ENCODE results near the gene PTCD3. TPM values are rescaled to one million over a fixed set of nuclear protein-coding genes. Genes with fewer than 3 reads are reported as not detected.

The PTCD3 gene
- 40.6 TPM for total RNA-seq

DNA sequence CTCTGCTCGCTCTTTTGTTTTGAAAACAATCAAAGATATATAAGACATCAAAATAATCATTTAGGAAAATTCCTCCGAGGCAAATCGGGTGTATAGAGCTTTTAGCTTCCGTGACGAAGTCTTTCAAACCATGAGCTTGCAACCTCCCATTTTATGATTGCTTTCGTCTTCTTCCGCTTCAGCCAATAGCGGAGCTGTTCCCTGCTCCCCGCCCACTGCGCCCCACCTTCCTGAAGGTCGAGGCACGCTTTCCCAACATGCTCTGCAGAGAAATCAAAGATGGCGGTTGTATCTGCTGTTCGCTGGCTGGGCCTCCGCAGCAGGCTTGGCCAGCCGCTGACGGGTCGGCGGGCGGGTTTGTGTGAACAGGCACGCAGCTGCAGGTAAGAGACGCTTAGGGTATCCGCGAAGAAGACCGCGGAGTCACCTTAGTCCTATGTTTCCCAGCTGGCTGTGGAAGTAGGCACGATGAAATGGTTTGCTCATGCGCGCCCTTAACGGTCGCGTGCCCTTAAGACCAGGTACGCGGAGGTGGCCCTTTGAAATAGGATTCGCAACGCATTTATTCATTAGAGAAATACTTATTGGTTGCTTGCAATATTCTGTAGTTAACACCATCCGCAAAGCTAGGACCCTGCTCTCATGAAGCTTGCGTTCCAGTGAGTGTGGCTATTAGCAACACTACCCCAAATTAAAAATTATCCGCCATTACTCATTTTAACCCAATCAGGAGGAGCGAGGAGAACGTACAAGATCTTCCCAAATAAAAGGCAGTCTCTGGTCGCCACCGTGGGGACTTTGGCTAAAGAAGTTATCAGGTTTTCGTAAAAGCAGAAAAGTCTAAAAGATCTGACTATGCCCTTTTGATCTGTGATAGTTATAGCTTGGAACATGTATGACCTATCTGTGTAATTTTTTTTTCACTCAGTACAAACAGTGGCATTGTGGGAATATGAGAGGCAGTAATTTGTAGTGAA is at the start of gene PTCD3:
Gene PTCD3 (plus strand): TSS at position 267 of the 977 bp plus-strand sequence. CDS start 13 bp downstream, at position 280.
- ATAC-seq: peak; percentile 97

- no peak for ATAC-seq
These were observed 49.3 kb upstream of the PTCD3 start for GRCh38 chr2:86056590-86057331.

DNA sequence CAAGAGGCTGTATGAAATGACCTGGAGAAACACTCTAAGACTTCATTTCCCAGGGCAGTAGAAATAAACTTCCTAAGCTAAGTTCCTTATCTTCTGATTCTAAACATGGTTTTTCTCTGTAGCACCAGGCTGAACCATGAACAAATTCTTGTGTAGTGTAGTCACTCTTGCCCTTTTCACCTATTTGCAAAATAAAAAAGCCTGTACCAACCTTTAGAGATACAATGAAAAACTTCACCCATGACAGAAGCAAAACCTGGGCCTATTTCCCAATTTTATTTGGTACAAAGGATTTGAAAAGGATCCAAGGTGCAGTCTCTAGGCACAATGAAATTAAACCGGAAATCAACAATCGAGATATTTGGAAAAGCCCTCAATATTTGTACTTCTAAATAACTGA is 44.0 kb upstream of the PTCD3 start:
- ATAC-seq: no peak

- ATAC-seq: no peak
These were observed 42.0 kb upstream of the PTCD3 start for GRCh38 chr2:86064006-86064405.

- no peak for ATAC-seq
These were observed 40.5 kb upstream of the PTCD3 start for GRCh38 chr2:86065512-86065911.

- ATAC-seq: no peak
These were observed 39.9 kb upstream of the PTCD3 start for GRCh38 chr2:86066007-86066578.

DNA sequence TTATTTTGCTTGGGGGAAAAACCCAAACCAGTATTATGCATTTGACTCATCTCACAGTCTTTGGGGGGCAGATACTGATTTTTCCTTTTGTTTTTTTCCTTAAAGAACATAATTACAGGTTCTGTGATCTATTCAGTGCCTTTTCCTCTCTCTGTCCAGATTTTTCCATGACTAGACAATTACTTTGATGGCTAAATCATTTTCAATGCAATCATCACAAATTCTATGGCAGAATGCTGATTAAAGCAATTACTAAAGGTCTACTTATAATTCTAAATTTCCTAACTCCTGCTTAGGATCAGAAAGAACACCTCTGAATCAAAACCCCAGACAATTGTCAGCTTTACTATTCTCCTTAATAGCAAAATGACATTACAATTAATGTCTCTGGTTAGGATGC is 39.1 kb upstream of the PTCD3 start:
- ATAC-seq: no peak

DNA sequence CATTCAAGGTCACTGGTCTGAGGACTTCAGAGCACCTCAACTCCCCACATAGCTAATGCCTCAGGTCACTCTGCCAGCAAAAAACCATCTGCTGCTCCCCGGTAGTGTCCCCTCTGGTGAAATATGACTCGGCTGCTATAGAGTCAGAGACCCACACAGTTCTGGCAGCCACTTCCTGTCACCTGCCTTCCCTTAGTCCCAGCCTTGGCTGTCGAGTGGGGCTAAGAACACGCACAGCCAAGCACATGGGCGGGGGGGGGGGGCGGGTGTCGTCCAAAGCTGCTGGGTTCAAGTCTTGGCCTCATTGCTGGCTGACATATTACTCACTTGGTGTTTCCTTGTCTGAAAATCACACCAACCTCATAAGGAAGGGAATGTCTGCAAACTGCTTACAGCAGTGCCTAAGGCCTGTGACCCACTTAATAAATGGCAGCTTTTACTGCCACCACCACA is 37.9 kb upstream of the PTCD3 start:
- ATAC-seq: peak; percentile 27

DNA sequence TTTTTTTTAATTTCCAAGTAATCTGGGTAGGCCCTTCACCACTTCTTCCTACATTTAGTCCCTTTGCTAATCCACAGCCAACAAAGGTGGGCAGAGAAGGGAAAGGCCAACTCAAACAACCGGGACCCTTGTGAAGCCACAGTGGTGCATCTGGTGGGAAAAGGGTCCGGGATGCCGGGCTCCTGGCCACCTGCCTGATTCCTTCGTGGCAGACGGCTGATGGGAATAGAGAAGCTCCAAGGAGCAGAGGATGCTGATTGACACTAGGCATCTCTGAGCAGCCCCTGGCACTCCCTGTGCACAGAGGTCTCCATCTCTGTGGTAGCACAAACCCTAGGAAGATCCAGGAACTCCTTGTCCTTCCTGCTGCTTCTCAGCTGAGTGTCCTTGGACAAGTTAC is 37.4 kb upstream of the PTCD3 start:
- no peak for ATAC-seq

DNA sequence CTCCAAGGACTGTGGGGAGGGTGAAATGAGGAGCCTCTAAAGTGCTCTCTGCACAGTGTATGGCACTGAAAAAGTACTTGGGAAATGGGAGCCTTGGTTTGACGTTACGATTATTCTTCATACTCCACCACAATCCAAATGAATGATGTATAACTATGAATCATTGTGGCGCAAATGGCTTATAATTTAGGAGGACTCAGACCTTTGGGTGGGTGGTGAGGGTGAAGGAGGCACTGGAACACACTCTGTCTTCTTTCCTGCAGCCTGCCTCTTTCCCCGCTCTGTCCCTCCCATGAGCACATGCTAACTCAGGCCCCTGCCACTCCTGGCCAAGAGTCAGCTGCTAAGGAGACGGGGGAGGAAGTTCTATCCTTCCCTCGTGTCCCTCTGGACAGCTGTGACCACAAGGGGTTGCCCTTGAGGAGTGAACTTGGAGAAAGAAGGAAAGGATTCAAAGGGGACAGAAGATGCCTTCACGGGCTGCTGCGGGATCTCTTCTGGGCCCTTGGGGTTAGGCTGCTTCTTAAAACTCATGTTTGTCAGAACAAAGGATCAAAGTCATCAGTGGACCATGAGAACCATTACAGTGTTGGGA is 36.8 kb upstream of the PTCD3 start:
- ATAC-seq: no peak

GRCh38 chr2:86069783-86070339 is 36.2 kb upstream of the PTCD3 start:
- no peak for ATAC-seq

DNA sequence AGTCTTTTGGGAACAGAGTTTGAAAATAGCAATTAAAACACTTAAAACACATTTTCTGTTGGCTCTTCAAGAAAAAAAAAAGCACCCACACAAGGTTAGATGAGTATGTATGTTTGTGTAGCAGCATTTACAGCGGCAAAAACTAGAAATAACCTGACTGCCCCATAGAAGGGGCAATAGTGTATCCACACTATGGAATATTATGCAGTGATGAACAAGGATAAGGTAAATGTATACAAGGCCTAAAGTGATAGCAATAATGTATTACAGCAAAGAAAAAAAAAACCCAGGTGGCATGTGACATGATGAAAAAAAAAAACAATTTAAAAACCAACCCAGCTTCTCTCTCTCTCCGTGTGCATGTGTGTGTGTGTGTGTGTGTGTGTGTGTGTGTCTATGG is 35.2 kb upstream of the PTCD3 start:
- no peak for ATAC-seq

- peak; percentile 54 for ATAC-seq
These were observed 33.7 kb upstream of the PTCD3 start for GRCh38 chr2:86072271-86072858.

DNA sequence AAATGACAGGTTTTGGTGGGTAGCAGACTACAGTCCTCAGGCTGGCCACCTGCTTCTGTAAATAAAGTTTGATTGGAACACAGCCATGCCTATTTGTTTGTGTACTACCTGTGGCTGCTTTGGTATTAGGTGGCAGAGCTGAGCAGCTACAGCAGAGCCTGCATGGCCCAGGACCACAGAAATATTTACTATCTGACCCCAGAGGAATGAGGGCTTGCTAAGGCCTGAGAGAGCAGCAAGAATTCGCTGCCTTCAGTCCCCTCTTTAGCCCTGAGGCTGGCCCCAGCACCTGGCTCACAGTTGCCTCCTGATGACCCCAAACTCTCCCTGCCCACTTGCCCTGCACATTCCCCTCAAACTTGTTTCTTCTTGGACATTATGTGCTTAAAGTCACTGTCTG is 32.8 kb upstream of the PTCD3 start:
- no peak for ATAC-seq

DNA sequence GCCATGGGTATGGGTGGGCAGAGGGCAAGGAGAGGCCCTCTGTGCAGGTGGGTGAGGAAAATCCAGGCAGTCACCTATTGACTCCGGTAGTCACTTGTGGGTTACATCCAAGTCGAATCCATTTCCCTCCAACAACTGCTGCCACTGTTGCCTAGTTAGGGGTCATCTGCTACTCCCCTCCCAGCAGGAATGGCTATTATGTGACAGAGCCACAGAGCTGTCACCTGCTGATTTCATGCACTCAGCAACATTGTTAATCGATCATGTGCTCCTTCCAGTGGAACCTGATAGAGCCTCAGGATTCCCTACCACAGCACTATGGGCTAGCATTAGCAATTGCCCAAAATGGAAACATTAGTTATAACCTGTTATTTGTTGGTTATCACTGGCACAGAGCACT is 31.8 kb upstream of the PTCD3 start:
- no peak for ATAC-seq

DNA sequence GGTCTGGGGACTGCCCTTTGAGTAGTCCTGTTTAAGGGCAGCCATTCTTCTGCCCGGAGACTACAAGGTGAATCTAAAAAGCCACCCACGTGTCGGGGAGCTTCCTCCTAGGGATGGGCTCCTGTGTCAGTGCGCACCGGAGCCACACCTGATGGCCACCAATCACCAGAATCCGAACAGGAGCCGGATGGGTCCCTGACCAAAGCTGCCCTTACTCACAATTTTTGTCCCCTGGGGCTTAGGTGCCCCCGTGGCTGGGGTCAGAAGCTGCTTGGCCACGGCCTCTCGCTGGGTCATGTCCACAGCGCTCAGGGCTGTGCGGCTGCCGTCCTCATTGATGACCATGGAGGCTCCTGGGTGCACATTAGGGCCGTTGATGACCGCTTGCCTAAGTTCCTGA is 31.2 kb upstream of the PTCD3 start:
- no peak for ATAC-seq

DNA sequence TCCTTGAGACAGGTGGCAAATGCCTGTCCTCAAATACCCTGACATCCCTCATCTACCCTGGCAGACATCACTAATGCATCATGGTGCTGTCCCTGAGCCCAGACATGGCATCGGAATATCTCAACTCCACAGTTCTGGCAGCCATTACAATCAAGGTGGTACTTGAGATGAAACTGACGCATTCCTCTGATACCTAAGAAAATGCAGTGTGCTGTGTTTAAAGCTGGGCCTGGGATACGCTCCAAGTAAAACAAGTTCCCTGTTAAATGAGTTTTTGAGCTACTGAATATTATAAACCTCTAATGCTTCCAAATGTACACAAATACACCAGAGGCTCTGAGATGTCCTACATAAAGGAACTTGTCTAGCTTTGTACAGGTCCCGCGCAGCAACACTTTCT is 30.1 kb upstream of the PTCD3 start:
- no peak for ATAC-seq

GRCh38 chr2:86078774-86079545 is 27.1 kb upstream of the PTCD3 start:
- no peak for ATAC-seq

DNA sequence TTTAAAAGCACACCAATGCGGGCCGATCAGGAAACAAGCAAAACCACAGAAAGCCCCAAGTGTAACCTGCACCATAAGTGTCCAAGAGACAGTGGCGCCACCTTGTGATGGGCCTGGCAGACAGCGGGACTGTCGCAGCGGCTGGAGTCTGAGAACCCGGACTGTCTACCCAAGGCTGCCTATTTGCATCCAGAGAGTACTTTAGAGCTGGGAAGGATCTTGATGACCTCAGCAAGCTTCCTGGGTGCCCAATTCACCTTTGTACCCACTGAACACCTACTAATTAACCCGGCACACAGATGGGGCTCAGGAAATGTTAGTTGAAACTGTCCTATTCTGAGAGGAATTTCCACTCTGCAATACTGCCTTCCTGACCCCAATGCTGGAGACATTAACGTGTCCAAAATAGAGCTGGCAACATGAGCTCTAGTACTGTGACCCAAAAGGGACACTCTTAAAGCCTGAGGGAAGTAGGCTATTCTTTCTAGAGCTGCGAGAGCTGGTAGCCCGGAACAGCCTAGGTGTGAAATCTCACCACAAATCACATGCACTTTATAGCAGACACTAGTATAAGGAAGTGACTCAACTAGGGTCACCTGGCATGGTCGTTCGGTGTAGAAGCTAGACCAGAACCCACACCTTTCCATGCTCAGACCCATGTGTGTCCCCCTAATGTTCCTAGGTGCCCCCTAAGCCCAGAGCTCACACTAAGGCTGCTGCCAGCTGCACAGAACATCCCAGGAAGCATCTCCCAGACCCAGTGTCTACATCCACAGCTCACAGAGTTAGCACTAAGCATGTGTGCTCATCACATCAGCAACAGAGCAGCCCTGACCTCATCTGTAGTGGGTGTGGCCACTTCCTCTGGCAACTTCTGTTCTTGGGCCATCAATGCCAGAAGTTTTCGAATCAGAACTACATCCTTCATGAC is 25.8 kb upstream of the PTCD3 start:
- ATAC-seq: peak; percentile 81

DNA sequence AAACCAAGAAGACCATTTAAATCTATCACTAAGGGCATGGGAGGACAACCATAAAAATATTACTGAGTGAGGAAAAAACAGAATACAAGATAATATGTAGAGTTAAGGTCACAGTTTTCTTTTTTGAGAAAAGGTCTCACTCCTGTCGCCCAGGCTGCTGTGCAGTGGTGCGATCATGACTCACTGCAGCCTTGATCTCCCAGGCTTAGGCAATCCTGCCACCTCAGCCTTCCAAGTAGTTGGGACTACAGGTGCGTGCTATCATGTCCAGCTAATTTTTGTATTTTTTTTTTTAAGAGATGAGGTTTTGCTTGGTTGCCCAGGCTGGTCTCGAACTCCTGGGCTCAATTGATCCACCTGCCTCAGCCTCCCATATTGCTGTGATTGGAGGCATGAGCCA is 24.3 kb upstream of the PTCD3 start:
- ATAC-seq: no peak

Measured in esophagus mucosa (tissue), 1 donor.